Fibroblast of the conjunctiva (primary cell): ENCODE results near the gene BCO2.
"Not testable (repeated sequence)": the region's sequence is repeated elsewhere in the genome, so short reads cannot be mapped to it uniquely, and the experiment has no call there.

Experiments used
- DNase-seq: peaks from one replicate; pipeline ENCODE4 v3.0.0-alpha.2; 2010; ENCODE audit warnings: low read depth

BCO2 gene, protein sequence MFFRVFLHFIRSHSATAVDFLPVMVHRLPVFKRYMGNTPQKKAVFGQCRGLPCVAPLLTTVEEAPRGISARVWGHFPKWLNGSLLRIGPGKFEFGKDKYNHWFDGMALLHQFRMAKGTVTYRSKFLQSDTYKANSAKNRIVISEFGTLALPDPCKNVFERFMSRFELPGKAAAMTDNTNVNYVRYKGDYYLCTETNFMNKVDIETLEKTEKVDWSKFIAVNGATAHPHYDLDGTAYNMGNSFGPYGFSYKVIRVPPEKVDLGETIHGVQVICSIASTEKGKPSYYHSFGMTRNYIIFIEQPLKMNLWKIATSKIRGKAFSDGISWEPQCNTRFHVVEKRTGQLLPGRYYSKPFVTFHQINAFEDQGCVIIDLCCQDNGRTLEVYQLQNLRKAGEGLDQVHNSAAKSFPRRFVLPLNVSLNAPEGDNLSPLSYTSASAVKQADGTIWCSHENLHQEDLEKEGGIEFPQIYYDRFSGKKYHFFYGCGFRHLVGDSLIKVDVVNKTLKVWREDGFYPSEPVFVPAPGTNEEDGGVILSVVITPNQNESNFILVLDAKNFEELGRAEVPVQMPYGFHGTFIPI

DNA sequence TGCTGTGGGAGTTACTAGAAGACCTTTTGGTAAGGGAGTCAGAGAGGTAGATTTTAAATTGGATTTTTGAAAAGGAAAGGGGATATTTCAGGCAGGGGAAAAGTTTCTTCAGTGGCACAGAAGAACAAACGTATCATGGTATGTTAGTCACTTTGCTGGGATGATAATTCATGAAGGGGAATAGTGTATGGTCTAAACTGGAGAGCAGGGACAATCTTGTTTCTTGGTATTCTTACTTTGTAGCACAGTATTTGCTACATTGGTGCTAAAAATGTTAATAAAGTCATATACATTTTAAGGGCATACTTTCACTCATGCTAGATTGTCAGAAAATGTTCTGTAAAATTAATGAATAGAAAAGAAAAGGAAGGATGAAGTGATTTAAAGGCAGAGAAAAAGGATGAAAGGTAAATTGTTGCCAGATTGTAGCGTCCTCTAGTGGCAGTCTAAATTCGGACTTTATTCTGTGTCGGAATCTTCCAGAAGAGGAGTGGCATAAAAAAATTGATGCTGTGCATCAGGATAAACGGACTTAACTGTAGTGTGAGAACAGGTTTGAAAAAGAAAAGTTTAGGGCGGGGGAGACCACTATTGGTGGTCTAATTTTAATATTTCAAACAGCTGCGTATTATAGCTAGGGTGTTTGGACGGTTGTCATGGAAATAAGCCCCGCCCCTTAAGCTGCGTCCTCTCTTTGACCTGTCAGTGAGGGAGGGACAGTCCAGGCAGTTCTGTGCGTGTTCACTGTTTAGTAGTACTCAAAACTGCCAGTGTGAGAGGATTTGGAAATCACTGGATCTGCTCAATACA lies at the start of gene BCO2:
BCO2 (plus strand) TSS at position 724 of the 810 bp plus-strand sequence. CDS start 90 bp downstream, outside the sequence.
- DNase-seq = peak; percentile 43

DNA sequence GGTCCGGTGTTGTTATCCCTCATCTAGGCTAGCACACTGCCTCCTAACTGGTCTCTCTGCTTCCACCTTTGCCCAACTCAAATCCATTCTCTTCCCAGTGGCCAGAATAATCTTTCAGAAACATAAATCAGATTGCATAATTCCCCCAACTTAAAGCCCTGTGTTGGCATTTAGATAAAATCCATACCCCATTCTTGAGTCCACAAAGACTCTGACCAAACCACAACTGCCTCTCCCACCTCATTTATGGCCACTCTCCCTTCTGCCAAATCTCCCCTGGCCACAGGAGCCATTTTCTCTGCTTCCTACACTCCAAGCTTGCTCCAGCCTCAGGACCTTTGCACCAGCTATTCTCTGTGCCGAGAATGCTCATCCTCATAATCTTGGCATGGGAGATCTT lies 48.3 kb upstream of the BCO2 start:
- DNase-seq = no peak

DNA sequence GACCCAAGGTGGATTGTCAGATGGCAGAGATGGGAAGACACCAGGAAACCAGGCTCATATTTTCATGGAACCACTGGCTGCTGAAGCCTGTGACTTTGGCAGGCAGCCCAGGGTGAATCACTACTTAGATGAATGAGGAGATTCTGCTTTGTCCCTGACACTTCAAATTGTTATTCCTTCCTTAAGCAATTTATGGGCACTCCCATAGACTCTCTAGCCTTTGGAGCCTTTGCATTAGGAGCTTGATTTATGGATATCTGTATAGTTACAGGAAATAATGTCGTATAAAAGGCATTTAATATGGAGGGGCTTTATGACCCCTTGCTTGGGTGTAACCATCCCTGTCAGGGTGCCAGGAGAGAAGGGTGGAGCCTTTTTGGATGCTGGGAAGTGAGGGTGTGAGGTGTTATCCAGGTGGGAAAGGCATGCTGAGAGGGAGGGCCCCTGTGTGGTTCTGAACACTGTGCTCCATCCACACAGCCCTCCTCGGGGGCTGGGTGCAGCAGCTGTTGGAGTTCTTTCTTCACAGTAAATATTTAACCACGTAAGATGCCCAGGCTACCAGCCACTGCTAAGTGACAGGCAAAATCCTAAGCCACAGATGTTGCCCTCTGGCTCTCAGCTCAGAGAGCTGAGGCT lies 46.7 kb upstream of the BCO2 start:
- DNase-seq = peak; percentile 12

DNA sequence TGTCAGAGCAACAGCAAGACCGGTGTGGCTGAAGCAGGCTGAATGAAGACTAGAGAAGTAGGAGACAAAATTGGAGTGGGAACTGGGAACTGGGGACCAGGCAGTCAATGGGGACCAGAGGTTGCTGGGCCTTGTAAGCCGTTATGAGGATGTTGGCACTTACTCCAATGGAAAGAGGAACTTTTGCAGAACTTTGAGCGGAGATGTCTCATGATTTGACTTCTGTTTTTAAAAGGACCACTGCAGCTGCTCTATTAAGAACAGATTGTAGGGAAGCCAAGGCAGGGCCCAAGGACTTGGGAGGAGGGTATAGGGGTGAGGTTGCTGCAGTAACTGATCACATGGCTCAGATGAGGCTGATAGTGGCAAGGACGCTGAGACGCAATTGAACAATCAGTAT lies 45.7 kb upstream of the BCO2 start:
- no peak for DNase-seq

DNA sequence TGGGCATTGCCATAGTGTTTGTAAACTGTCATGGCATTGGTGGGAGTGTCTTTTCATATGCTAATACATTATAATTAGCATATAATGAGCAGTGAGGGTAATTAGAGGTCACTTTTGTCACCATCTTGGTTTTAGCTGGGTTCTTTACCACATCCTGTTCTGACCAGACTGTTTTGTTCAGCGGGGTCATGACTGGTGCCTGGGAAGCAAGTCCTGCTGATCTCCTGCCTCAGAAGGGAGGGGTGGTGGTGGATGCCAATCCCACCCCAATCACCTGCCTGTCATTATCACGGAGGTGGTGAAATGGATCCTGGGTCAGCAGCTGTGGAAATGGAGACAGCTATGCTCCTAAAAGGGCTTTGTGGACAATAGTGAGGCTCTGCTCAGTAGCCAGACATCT lies 42.6 kb upstream of the BCO2 start:
- DNase-seq = no peak

DNA sequence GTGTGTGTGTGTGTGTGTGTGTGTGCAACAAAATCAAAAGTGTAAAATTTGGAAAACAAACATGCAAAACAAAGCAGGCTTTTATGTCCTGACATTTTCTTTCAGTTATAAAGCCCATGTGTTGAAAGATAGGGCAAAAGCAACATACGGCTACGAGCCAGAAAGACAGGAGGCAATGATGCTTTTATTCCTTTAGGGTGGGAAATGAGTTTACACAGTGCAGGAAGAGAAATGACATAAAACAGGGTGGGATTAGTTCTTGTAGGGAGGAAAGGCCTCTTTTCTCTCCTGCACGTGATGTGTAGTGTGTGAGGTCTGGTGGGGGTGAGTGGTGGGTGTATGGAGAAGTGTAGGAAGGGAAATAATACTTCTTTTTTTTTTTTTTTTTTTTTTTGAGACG lies 40.8 kb upstream of the BCO2 start:
- no peak for DNase-seq

DNA sequence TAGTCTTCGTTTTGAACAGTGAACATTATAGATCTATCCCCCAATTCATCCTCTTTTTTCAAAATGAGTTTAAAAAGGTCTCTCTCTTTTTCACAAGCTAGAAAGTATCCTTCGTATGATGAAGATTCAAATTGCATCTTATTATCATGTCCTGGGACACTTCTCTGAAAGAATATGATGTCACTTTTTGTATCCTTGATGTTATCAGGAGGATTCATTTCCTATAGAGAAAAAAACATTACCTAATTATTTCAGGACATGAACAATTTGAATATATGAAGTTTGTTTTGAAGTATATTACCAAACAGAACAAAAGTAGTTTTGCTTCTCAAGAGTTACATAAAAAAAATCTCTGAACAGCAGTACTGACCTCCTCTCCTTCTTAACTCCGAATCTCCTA lies 31.7 kb upstream of the BCO2 start:
- DNase-seq = no peak

DNA sequence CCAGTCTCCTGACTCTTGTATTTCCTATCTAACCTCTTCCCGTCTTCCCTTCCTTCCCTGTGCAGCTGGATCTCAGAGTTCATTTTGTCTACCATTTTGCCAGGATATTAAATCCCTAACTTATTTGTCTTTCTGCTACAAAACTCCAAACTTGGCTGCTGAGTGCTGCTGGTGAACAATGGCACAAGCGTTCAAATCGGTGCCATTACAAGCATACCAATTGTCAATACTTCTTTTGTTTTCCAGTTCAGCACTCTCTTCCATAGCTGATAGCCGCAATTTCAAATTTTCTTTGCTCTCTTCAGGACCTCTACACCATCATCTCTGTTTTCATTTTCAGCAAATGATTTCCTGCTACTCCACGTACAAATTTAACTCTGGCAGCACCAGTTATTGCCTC lies 24.8 kb upstream of the BCO2 start:
- no peak for DNase-seq

DNA sequence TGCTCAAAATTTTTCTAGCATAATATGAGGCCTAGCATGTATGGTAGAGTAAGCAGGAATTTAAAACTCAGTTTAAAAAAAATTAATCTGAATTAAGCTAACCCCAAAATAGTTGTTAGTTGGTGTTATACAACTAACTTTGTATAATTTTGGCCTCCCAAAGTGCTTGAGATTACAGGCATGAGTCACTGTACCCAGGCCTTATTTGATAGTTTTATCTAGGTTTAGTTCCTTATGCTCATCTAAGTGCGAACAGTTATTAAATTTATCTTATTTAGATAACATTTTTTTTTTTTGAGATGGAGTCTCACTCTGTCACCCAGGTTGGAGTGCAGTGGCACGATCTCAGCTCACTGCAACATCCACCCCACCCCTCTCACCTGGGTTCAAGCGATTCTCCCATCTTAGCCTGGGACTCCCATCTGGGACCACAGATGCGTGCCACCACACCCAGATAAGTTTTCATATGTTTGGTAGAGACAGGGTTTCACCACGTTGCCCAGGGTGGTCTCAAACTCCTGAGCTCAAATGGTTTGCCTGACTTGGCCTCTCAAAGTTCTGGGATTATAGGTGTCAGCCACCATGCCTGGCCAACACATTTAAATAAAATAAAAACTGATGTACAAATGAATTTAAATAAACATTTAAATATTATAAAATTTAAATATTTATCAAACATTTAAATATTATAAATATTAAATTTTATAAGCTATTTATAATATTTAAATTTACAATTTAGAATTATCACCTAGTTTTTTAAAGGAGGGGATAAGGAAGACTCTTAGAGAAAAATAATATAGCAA lies 19.0 kb upstream of the BCO2 start:
- DNase-seq = no peak

DNA sequence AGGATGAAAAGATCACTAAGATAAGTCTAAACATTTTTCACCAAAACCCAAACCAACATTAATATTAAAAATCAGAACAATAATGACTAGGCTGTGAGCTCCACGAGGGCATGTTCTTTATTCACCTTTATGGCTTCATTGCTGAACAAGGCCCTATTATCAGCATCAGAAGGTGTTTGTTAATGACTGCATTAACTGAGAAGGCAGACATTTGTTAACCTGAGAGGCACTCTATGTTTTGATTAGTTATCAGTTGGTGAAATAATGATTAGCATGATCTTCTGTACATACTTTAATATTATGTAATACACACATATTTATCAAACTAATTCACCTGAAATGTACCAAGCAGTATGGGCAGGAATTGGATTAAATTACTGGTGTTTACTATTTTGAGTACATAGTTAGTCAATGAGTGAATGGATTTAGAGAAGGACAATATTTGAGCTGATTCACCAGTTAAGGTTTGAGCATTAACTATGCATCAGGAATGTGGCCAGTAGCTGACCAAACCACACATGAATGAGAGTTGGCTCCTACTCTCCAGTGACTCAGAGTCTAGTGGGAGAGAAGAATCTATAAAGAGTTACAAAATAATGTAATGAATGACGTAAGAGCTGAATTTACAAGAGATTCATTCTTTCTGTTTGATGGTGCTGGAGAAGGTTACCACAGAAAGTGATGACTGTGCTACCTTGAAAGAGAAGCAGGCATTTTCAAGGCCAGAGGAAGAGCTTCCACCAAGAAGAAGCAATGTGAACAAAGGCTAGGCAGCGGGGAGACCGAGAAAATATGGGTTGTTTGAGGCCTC lies 18.2 kb upstream of the BCO2 start:
- DNase-seq = peak; percentile 91

DNA sequence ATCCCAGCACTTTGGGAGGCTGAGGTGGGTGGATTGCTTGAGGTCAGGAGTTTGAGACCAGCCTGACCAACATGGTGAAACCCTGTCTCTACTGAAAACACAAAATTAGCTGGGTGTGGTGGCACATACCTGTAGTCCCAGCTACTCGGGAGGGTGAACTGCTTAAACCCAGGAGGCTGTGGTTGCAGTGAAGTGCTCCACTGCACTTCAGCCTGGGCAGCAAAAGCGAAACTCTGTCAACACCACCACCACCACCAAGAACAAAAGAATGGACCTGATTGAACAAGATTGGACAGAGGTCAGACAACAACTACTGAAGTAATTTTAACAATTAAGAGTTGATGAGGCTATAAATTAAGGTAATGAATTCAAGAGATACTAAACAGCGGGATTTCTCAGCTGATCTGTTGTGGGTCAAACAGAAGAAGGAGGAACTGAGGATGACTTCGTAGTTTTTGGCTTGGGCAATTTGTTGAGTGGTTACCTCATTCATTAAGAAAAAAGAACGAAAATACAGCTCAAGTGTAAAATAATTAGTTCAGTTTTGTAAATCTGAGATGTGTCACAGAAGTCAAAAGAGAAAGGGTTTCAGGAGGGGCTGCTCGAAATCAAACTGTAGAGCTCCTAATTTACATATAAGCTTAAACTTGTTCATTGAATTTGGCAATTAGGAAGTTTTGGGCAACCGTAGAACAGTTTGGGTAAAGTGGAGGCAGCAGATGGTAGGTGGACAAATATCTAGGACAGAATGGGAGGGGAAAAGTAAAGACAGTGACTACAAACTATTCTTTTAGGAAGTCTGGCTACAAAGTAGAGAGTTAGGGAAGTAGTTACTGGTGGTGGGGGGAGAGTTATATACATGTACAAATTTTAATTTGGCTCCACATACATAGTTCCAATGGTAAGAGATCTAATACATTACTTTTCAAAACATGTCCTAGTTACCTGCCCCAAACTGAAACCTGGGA lies 15.9 kb upstream of the BCO2 start:
- no peak for DNase-seq

DNA sequence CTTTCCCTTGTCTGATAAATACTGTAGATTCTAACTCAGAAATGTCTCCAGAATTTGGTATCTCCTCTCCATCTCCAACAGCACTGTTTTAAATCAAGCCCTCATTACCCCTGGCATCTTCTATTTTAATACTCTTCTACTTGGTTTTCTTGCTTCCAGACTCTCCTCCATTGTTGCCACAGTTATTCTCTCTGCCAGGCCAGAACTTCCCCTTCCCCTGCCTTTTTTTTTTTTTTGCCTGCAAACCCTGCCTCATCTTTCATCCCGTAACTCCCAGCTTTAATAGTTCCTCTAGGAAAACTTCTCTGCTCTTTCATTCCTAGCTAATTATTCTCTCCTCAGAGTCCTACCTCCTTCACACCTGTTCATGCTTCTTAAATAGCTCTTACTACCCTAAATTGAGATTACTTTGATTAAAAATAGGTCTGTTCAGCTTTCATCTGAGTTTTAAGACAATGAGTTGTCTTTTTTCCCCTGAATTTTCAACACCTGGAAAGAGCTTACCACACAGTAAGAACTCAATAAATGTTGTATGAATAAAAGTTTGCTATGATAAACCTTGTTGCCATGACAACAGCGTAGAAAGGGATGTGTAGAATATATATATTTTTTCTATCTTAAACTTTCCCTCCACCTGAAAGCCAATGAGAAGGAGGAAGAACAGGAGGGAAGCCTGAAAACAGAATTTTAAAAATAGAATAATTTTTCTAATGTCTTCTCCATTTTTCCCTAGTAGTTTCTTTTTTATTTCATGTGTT lies 15.0 kb upstream of the BCO2 start:
- DNase-seq = no peak

DNA sequence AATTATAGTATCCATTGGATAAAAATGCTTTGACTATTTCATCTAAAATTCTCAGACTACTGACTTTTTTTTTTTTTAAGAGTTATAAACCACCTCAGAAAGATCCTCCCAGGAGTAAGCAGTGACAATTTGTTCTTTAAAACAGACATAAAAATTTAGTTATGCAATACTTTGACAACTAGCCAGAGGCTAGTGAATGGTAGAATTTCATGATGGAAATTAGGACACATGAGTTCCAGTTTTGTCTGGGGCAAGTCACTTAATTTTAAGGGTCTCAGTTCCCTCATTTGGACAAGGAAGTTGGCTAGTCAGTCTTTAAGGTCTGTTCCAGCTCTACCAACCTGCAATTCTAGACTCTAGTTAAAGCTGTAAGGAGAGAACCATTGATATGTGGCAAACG lies 14.3 kb upstream of the BCO2 start:
- DNase-seq = no peak

DNA sequence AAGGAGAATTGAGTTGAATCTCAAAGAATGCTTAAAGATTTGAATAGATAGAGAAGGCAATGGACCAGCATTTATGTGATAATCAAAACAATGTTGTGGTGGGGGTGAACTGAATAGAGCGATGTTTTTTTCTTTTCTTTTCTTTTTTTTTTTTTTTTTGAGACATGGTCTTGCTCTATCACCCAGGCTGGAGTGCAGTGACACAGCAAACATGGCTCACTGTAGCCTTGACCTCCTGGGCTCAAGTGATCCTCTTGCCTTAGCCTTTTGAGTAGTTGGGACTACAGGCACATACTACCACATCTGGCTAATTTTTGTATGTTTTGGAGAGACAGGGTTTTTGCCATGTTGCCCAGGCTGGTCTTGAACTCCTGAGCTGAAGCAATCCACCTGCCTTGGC lies 13.1 kb upstream of the BCO2 start:
- not testable (repeated sequence) for DNase-seq

DNA sequence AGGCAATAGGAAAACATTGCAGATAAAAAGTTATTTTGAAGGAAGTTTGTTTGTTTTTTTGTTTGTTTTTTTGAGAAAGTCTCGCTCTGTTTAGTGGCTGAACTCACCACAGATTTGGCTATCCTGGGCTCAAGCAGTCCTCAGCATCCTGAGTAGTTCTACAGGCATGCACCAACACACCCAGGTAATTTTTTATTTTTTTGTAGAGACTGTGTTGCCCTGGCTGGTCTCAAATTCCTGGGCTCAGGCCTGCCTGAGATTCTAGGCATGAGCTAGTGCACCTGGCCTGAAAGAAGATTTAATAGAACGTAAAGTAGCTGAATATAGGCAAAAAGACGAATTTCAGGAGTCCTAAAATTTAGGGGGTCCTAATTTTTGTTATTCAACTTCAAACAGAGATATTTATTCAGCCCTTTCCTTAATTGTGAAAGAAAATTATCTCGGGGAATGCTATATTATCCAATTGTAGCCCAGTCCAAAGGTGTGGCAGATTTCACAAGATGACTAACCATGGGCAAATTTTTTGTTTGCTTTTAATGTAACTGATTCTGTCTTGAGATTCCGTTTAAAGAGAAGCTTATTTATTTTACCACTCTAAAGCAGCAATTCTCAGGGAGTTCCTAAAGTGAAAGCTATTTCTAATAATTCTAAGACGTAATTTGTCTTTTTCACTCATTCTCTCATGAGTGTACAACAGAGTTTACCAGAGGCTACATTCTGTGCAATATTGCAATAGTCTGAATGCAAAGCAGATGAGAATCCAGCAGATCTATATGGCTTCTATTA lies 12.4 kb upstream of the BCO2 start:
- no peak for DNase-seq

DNA sequence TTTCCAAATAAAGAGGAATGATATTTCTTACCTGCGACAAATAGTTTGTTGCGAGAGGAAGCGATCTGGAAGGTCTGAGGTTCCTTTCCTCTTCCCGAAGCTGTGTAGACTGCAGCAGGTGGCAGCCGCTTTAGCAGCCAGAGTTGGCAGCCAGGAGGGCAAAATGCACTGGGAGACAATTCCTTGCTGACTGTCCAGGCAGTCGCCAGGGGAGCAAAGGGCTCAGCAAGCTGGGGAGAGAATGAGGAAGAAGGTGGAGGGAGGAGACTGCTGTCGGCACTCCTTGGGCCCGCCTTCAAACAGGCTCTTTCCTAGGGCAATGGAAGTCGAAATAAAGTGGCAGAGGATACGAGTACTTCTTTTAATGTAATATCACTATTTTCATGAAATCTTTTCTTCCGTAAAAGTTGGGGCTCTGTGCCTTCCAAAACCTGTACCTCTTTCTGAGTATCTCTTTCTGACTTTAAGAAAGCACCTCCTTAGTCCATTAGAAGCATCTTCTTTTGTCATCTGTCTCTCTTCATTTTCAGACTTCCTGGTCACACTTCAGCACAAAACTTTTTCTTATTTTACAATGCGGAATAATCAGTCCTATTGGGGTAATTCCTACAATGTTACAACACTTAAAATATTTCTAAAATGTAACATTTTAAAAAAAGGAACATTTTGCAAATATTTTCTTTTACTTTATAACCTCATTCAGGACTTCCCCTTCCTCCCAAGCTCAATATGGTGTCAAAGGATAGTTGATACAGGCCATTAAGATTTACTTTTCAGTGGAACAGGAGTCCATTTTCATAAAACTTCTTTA lies 11.2 kb upstream of the BCO2 start, which contains the start of gene IL18:
IL18 (minus strand) TSS at position 220 of the 811 bp plus-strand sequence. CDS start 9,041 bp downstream, outside the sequence.
- DNase-seq = no peak

DNA sequence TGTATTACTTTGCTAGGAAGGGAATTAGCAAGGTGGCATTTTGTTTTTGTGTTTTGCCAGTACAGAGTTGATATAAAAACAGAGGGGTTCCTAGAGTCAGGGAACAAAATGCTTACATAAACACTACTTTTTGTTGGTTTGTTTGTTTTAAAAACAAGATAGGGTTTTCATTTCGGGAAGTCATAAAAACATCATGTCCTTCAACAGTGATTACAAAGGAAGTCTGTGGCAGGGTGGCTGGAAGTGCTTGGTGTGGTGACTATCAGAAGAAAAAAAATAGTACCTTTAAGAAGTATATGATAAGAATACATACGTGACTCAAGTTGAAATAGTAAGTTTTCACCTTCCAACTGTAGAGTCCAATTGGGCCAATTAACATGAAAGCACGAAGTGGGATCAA lies 10.3 kb upstream of the BCO2 start:
- no peak for DNase-seq
